HG03457 (cell line): Measurements from ENCODE around the gene MOCOS.
"Not testable (repeated sequence)": the region's sequence is repeated elsewhere in the genome, so short reads cannot be mapped to it uniquely, and the experiment has no call there.

ENCODE experiments used
- ATAC-seq: cut with Tn5 transposase; IDR thresholded peaks from one replicate; pipeline ENCODE4 v1.9.1; 2021; ENCODE audit warnings: moderate number of reproducible peaks; ENCODE audit not compliant: unreplicated experiment

MOCOS gene

DNA sequence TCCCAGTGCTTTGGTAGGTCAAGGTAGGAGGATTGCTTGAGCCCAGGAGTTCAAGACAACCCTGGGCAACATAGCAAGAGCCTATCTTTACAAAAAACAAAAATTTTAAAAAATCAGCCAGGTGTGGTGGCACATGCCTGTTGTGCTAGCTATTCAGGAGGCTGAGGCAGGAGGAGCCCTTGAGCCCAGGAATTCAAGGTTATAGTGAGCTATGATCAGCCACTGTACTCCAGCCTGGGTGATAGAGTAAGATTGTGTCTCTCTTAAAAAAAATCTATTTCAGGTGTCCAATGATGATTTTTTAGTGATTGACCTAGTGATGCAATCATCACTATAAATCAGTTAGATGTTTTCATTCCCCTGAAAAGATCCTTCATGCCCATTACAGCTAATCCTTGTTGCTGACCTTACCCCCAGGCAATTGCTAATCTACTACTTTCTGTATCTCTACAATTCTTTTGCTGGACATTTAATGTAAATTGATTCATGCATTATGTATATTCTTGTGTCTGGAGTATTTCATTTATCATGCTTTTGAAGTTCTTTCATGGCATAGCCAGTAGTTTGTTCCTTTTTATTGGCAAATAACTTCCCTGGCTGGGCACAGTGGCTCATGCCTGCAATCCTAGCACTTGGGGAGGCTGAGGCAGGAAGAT lies 10.3 kb downstream of the MOCOS start:
- ATAC-seq, result no peak

GRCh38 chr18:36199691-36200295 lies 12.5 kb downstream of the MOCOS start:
- ATAC-seq, result no peak

GRCh38 chr18:36200354-36200771 lies 13.1 kb downstream of the MOCOS start:
- no peak for ATAC-seq

- ATAC-seq, result no peak
Measured at GRCh38 chr18:36201765-36202164, 14.5 kb downstream of the MOCOS start.

GRCh38 chr18:36203360-36203895 lies 16.1 kb downstream of the MOCOS start:
- ATAC-seq, result no peak

- ATAC-seq, result no peak
Measured at GRCh38 chr18:36205166-36205565, 17.9 kb downstream of the MOCOS start.

GRCh38 chr18:36207303-36207702 lies 20.0 kb downstream of the MOCOS start:
- ATAC-seq, result no peak

- not testable (repeated sequence) for ATAC-seq
Measured at GRCh38 chr18:36207969-36208368, 20.7 kb downstream of the MOCOS start.

DNA sequence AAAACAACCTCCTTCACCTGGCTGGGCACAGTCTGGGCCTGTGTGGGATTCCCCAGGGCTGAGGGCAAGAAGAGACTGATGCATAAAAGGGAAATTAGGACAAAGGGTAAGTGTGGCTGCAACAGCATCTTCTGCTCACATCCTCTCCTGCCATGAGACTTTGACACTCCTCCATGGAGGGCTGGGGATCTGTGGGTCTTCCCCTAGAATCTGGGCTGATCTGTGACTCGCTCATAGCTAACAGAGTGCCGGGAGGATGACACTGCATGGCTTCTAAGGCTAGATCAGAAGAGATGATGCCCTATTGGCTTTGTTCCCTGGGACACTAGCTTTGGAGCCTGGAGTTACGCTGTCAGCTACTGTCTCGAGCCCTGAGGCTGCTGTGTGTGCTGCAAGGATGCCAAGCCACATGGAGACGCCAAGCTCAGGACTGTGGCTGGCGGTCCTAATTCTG lies 24.3 kb downstream of the MOCOS start:
- ATAC-seq, result no peak

DNA sequence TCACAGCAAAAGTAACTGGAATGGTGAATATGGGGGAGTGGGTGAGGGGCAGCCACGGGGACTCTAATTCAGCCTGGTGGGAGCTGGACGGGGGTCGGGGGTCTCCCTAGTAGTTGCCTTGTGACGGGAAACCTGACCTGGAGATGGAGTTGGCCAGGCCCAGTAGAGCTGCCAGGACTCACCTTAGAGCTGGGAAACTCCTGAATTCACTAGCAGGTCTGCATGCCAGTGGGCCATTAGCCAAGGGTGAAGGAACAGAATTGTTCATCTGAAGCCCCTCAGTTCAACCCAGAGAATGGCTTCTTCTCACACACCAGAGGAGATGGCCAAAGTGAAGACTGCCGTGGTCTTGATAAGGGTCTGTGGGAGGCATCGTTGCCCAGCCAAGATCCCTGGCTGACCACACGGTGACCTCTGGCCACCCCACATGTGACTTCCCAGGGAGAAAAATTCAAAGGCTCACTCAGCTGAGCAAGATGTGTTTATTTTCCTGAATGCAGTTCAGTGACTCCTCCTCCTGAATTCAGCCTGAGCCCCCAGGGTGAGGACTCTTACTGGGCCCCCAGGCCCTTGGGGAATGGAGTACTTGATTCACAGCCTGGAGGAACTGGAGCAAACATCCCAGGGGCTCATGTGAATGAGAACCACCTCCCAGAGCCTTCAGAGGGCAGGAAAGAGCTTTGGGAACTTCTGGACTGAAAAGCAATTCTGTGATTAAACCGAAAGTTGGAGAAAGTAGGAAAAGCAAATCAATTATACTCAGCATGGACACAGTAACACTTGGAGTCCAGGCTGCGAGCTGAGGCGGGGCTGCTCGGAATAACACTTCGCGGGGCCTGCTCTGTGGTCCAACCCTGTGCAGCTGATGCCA lies 25.2 kb downstream of the MOCOS start:
- ATAC-seq, result no peak

DNA sequence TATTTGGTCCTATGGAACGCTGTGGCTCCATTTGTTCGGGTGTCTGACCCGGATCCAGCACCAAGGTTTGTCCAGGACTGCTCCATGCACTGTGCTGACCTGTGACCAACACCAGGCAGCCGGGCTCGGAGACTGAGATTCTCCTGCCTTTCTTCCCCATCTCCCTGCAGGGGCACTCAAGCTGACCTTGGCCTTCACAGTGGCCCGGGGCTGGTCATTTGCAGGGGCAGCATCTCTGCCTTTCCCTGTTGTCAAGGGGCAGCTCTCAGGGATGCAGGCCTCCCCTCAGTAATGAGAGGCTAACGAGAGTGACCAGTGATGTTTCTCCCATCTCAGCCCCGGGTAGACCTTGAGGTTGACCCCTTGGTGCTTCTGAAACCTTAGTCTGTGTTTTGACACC lies 27.5 kb downstream of the MOCOS start:
- ATAC-seq, result no peak

DNA sequence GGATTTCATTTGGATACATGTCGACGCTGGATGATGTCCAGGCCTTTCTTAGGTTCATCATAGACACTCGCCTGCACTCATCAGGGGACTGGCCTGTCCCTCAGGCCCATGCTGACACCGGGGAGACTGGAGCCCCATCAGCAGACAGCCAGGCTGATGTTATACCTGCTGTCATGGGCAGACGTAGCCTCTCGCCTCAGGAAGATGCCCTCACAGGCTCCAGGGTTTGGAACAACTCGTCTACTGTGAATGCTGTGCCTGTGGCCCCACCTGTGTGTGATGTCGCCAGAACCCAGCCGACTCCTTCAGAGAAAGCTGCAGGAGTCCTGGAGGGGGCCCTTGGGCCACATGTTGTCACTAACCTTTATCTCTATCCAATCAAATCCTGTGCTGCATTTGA lies 28.3 kb downstream of the MOCOS start:
- no peak for ATAC-seq

DNA sequence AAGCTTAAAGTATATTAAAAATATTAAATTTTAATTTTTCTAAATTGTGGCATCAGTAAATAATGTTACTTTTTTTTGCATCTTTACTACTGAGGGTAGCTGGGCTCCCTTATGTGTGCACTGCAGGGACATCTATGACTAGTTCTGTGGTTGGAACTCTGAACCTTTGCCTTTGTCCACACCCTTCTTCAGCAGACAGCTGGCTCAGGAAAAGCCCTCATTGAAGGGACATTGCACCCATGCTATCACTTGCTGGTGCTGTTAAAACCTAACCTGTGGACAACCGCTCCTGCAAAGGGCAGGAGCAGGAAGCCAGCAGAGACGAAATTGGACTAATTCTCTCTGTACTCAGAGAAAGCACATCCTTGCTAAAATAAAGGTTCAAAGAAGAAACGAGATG lies 30.1 kb downstream of the MOCOS start:
- no peak for ATAC-seq

- ATAC-seq, result no peak
Measured at GRCh38 chr18:36229188-36229587, 41.9 kb downstream of the MOCOS start.

GRCh38 chr18:36240510-36240909 lies 53.2 kb downstream of the MOCOS start:
- ATAC-seq, result not testable (repeated sequence)

- no peak for ATAC-seq
Measured at GRCh38 chr18:36241831-36242230, 54.5 kb downstream of the MOCOS start.

DNA sequence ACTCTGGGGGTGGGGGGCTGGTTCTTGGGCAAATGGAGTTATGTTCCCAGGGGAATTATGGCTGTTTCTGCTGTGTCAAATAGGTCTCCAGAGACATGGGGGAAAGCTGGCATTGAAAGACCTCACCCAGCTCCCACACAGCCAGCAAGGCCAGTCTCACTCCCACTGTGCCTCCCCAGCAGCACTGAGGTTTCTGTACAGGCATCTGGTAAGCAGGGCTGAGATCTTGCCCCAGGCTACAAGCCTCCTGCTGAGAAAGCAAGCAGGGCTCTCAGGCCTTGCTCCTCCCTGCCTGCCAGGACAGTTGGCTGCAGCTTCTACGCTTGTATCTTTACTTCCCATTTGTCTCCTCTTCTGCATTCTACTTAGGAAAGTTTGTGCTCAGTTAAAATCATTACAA lies 59.7 kb downstream of the MOCOS start:
- ATAC-seq, result no peak

DNA sequence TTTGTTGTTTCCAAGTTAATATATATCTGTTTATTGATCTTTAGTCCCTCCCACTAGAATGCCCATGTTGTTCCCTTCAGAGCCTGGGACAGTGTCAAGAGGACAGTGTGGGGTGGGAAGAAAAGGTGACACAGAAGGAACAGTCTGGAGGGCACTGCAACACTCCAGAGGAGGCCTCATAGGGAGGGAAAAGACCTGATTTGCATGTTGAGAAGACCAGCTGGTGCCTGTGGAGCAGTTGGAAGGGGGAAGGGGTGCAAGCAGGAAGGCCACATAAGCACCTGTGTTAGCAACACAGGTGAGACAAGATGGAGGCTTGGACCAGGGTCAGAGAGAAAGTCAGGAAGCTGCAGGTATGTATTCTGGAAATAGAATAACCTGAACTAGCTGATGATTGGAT lies 62.1 kb downstream of the MOCOS start:
- ATAC-seq, result no peak

DNA sequence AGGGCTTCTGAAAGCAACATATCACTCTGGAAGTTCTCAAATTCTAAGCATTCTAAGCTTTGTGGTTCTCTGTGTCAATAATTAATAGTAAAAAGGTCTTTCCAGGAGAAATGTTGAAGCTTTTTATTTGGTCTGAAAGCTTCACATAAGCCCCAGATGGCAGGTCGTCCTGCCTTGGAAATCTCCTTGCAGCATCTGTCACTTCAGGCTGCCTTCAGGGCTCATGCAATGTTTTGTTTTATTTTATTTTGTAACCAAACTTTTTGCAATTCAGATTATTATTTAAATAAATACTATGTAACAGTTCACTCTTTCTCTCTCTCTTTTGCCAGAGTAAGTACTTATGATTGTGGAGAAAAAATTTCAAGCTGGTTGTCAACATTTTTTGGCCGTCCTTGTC lies 63.5 kb downstream of the MOCOS start:
- ATAC-seq, result no peak

- ATAC-seq, result no peak
Measured at GRCh38 chr18:36255072-36255698, 67.9 kb downstream of the MOCOS start.

DNA sequence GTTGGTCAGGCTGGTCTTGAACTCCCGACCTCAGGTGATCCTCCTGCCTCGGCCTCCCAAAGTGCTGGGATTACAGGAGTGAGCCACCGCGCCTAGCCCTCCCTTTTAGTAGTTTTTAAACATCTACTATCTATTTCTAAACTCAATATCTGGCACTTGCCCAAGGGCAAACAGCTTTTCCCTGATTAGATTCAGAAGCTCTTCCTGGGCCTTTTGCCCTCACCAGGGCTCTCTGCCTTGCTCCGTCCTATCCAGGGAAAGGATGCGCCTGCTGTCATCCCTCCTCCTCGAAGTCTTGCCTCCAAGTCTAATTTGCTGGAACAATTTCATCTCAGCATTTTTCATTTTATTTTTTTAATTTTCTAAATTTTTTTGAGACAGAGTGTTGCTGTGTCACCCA lies 68.8 kb downstream of the MOCOS start:
- no peak for ATAC-seq
